ENCODE data around the gene BMPR1A. TPM values are rescaled to one million over a fixed set of nuclear protein-coding genes. Genes with fewer than 3 reads are reported as not detected.

BMPR1A gene
- total RNA-seq, 1 experiment from 2014 or later: 42.6 TPM

DNA sequence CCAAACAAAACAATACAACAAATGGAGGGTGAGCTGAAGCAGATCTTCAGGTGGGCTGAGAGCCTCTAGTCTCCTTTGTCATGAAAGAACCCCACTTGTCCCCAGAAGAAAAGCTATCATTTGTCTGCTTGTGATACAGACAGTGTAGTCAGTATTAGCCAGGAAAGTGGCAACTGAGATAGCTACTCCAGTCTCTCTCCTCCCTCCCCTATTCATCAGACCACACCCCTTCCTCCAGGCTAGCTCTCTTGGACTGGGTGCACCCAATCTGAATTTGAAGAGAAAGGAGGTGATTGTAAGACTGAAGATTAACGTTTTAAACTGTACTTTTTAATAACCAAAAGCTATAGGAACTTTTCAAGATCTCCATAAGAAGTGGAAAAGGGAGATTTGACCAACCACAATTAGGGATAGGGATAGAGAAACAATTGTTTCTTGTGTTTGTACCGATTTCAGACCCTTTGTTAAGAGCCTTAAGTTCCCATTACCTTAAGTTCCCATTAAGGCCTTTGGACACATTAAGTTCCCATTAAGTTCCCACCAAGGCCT is 14.1 kb downstream of the BMPR1A start (continued):
- TF ChIP-seq ZNF274 (IDR thresholded peaks at IDR 0.05; ENCODE audit: low read depth, low read length) (no peak), SIN3A (IDR thresholded peaks at IDR 0.05; ENCODE audit: low read depth) (no peak), CEBPB (IDR thresholded peaks at IDR 0.05; ENCODE audit: low read depth) (no peak), FOSL1 (IDR thresholded peaks at IDR 0.05; ENCODE audit: low read depth) (no peak), TCF7L2 (IDR thresholded peaks at IDR 0.05; ENCODE audit: borderline replicate concordance, extremely low read depth, insufficient read depth, insufficient read length) (no peak), ATF3 (IDR thresholded peaks at IDR 0.05) (no peak)

DNA sequence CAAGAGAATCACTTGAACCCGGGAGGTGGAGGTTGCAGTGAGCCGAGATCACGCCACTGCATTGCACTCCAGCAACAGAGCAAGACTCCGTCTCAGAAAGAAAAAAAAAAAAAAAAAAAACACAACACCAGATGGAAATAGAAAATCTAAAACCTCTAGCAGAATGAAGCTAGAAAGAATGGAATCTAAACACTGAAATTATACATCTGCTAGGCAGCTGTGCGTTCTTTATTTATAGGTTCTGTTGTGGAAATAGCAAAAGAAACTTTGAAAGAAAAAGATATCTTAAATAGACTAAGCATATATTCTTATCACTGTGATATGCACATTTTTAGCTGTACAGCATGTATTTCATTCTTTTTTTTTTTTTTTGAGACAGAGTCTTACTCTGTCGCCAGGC is 17.1 kb downstream of the BMPR1A start:
- POLR2A ChIA-PET: no interaction called here
- H3K27me3 ChIP-seq (ENCODE audit: insufficient read depth, low read length): no peaks in the 10 kb centered on the region
- CTCF ChIA-PET: no interaction called here
- no peaks in the 10 kb centered on the region for H3K9me2 ChIP-seq (ENCODE audit: insufficient read depth)
- ATAC-seq (no peak), DNase-seq (ENCODE audit: low read depth, low spot score) (no peak)
- RAD21 ChIA-PET (ENCODE audit: low non-redundant PET in 1 of 2, low total read pairs in 2 of 2, uncharacterized antibody in 2 of 2, unreplicated experiment in 2 of 2): no interaction called here
- no peaks in the 10 kb centered on the region for H4K20me1 ChIP-seq (ENCODE audit: insufficient read depth)
- H3K4me3 ChIP-seq (replicated peaks in 1 of 2; ENCODE audit: low read depth in 1 of 2, low read length in 2 of 2): no peak overlapping the region
- no TSS peak for BruUV-seq (replicated peaks)
- H3K36me3 ChIP-seq (ENCODE audit: control insufficient read depth in 1 of 2, insufficient read depth in 2 of 2, low read length in 2 of 2): no peaks in the 10 kb centered on the region
- intact Hi-C loops (cut with micrococcal nuclease): no loop called here
- H3K9me3 ChIP-seq (ENCODE audit: control insufficient read depth in 1 of 2, insufficient read depth in 1 of 2, low read depth in 1 of 2, low read length in 2 of 2): no peaks in the 10 kb centered on the region
- H3K4me2 ChIP-seq (ENCODE audit: low read length): no peak overlapping the region
- peaks cover 82% of the 10 kb centered on the region for H3K79me2 ChIP-seq (ENCODE audit: insufficient read depth, low read length)
- peaks cover 2 to 10% of the 10 kb centered on the region in 2 experiments; a peak in 2 of 4 replicates for H3K4me1 ChIP-seq (ENCODE audit: control insufficient read depth in 1 of 2, insufficient read depth in 2 of 2, low read length in 2 of 2)
- H3K27ac ChIP-seq (ENCODE audit: low read depth, low read length): no peak overlapping the region
- no peak overlapping the region for H3K9ac ChIP-seq (ENCODE audit: low read length)
- H2AFZ ChIP-seq (ENCODE audit: low read depth, low read length, poor library complexity, severe bottlenecking): no peak overlapping the region
- TF ChIP-seq ZNF274 (IDR thresholded peaks at IDR 0.05; ENCODE audit: low read depth, low read length) (no peak), ATF3 (IDR thresholded peaks at IDR 0.05) (no peak), CTCF (IDR thresholded peaks at IDR 0.05 in 2 of 3, conservative IDR thresholded peaks at IDR 0.05 in 1 of 3; ENCODE audit: borderline replicate concordance in 1 of 3, insufficient read depth in 1 of 3, low read depth in 2 of 3, low read length in 2 of 3) (no peak), SP1 (IDR thresholded peaks at IDR 0.05; ENCODE audit: low read depth) (no peak), ZFX (IDR thresholded peaks at IDR 0.05) (no peak), RAD21 (IDR thresholded peaks at IDR 0.05; ENCODE audit: low read depth) (no peak), EZH2phosphoT487 (IDR thresholded peaks at IDR 0.05; ENCODE audit: borderline replicate concordance) (no peak), POLR2AphosphoS5 (IDR thresholded peaks at IDR 0.05; ENCODE audit: low read depth, low read length) (no peak), CEBPB (IDR thresholded peaks at IDR 0.05; ENCODE audit: low read depth) (no peak), ELF1 (IDR thresholded peaks at IDR 0.05; ENCODE audit: borderline replicate concordance, low read depth) (no peak), POLR2A (IDR thresholded peaks at IDR 0.05; ENCODE audit: borderline replicate concordance, extremely low read depth, insufficient read depth, insufficient read length) (no peak), ZBTB33 (IDR thresholded peaks at IDR 0.05; ENCODE audit: extremely low read depth, insufficient replicate concordance, low read length) (no peak), SIN3A (IDR thresholded peaks at IDR 0.05; ENCODE audit: low read depth) (no peak), FOSL1 (IDR thresholded peaks at IDR 0.05; ENCODE audit: low read depth) (no peak), JUND (IDR thresholded peaks at IDR 0.05) (no peak), EGR1 (IDR thresholded peaks at IDR 0.05; ENCODE audit: low read depth) (no peak)
- TF ChIP-seq, protein P1, sequence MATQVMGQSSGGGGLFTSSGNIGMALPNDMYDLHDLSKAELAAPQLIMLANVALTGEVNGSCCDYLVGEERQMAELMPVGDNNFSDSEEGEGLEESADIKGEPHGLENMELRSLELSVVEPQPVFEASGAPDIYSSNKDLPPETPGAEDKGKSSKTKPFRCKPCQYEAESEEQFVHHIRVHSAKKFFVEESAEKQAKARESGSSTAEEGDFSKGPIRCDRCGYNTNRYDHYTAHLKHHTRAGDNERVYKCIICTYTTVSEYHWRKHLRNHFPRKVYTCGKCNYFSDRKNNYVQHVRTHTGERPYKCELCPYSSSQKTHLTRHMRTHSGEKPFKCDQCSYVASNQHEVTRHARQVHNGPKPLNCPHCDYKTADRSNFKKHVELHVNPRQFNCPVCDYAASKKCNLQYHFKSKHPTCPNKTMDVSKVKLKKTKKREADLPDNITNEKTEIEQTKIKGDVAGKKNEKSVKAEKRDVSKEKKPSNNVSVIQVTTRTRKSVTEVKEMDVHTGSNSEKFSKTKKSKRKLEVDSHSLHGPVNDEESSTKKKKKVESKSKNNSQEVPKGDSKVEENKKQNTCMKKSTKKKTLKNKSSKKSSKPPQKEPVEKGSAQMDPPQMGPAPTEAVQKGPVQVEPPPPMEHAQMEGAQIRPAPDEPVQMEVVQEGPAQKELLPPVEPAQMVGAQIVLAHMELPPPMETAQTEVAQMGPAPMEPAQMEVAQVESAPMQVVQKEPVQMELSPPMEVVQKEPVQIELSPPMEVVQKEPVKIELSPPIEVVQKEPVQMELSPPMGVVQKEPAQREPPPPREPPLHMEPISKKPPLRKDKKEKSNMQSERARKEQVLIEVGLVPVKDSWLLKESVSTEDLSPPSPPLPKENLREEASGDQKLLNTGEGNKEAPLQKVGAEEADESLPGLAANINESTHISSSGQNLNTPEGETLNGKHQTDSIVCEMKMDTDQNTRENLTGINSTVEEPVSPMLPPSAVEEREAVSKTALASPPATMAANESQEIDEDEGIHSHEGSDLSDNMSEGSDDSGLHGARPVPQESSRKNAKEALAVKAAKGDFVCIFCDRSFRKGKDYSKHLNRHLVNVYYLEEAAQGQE (IDR thresholded peaks at IDR 0.05; ENCODE audit: low read depth): no peak
